ENCODE data around the gene SCN3B.
A peak's percentile ranks its signal among the peaks of the same experiment; 100 is the strongest.

The SCN3B gene

DNA sequence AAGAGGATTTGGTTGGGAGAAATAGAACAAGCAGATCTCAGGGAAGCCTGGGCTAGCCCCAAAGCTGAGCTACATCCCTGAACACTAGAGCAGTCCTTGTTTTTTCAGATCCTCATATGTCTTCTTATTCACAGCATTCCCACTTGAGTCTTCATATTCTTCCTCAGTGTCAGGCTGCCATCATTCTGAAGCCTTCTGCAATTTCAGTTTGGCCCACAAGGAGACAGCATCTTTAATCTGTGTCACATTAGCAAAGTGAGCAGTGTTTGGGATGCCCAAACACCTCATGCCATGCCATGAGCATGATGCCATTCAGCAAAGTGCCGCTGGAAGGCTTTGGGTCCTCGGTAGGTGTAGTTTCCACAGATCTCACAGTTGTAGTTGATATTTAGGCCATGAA, 56.6 kb downstream of the SCN3B start:
- no peak for DNase-seq (ENCODE audit: low spot score)

DNA sequence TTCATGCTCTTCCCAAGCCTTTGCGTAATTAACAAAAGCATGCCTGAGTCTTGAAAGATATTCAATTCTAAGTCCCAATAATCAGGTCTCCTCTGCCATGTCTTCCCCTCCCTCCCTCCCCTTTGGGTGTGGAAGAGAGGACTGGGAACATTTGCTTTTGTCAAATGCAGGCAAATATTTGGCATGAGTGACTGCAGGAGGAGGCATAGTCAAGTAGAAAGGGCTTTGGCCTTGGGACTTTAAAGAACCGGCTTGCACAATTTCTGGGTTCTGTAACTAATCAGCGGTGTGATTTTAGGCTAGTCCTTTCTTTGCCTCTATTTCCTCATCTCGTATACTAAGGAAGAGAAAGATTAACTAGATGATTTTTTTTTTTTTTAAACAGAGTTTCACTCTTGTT, 59.5 kb downstream of the SCN3B start:
- DNase-seq (ENCODE audit: low spot score) = no peak

DNA sequence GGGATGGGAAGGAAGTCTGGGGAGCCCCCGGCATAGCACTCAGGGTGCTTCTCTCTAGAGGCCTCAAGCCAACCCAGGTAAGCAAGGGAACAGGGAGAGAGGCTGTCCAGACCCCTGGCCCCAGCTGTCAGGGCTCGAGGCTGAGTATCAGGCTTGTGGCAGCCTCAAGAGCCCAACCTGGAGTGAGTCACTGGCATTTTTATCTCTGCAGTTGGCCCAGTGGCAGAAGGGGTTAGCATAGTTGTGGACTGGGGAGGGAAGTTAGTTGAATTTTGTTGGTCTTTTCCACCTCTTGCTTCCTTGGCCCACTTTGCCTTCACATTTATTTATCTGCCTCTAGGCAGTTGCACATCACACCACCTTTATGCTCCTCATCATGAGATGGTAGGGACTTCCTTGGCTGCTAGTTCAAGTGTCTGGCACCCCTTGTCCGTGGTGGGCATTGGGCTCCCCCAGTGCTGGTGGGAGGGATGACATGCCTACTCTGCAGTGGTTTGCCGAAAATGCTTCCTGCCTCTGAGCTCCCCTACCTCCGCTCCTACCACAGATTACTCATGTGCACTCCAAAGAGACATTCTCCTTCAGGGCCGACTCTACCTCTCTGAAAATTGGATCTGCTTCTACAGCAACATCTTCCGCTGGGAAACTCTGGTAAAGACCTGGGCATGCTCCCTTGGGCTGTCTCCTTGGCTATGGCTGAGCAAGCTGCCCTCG, 60.1 kb downstream of the SCN3B start:
- DNase-seq (ENCODE audit: low spot score) = no peak

DNA sequence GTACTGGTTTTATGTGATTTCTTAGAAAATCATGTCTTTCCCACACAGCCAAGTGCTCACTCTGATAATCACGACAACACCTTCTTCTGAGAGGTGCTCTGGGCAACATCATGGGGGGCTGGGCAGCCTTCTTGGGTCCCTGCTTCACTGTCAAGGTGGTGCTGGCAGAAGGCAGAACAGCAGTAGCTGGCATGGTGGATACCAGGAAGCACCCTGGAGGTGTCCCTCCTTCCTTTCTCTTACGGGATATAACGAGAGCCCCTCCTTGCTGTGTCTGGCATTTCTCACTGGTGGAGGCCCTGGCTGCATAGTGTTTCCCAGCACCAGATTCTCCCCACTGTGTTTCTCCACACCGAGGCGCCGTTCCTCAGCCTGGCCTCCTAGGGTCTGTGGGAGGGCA, 60.9 kb downstream of the SCN3B start:
- no peak for DNase-seq (ENCODE audit: low spot score)

DNA sequence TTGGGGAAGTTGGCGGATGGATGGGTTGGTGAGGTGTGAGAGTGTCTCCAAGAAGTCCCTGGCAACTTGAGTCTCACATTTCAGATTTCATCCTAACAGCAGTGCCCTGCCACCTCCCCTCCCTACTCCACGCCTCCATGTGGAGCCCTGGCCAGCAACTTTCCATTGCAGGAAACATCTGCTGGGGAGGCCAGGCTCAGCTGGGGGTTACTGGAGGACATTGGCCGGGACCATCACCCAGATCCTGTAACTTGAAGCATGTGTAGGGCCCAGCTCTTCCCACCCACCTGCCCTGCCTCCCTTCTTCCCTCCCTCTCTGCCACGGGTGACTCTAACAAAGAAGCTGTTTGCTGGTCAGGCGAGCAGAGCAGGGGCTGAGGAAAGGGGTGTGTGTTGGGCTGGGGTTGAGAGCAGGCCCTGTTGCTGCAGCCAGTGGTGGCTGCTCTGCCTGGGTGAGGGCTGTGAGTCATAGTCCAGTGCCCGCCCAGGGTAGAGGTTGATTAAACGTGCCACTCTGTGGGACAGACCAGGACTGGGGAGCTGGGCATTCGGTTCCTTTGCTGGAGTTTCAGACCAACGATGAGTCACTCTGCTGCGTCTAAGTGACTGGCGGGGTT, 64.0 kb downstream of the SCN3B start:
- DNase-seq (ENCODE audit: low spot score) = peak; percentile 77

DNA sequence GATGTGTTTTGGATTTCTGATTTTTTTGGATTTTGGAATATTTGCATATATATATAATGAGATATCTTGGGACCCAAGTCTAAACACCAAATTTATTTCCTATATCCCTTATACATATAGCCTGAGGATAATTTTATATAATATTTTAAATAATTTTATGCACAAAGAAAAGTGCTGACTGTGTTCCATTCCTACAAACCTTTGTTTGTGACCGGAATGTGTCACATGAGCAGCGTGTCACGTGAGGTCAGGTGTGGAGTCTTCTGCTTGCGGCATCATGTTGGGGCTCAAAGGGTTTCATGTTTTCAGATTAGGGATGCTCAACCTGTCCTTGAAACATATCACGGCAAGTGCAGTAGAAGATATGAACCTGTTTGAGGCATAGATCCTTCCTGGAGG, 65.6 kb downstream of the SCN3B start:
- DNase-seq (ENCODE audit: low spot score) = no peak

DNA sequence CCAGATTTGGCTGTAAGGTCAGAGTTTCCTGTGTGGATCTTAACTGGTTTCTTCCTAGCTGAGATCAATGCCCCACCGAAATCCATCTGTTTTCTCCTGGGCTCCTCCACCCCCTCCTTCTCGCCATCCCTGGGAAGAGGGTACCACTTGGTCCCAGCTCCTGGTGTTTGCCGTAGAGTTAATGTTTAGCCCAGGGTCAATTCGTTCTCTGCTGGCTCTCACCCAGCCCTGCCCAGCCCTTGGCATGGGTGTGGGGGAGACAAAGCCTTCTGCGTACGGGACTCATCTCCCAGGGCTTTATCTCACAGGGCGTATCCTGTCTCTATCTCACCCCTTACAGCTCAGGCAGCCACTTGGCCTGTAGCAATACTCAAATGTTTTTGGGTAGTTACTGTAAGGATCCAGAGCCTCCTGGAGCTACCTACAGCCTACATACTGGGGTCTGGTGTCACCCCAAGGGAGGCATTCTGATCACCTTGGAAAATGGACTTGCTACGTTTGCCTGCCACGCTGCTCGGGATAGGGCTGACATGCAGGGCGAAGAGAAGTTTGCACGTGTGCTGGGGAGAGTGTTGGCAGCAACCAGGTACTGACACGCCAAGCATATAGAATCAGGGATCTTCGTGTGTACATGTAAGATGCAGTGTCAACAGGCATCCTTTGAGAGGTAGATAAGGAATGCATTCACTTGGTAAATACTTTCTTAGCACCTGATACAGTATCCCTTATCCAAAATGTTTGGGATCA, 66.1 kb downstream of the SCN3B start:
- no peak for DNase-seq (ENCODE audit: low spot score)

DNA sequence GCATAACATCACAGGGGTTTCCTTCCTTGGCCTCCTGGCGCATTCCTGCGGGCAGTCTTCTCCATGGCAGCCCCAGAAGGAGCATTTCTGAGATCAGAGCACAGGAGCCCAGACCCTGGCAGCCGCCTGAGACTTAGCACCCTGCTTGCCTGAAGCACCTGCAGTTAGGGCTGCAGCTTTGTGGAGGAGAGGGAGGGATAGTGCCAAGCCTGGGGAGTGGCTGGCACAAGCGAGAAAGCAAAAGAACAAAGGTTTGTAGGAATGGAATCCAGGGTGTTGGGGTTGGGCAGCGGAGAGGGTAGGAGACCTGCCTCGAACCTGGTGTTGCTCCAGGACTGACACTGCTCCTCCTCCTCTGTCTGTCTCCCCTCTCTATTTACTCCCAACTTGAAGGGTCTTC, 66.9 kb downstream of the SCN3B start:
- no peak for DNase-seq (ENCODE audit: low spot score)

- no peak for DNase-seq (ENCODE audit: low spot score)
These were observed 67.4 kb downstream of the SCN3B start for GRCh38 chr11:123587044-123587443.

DNA sequence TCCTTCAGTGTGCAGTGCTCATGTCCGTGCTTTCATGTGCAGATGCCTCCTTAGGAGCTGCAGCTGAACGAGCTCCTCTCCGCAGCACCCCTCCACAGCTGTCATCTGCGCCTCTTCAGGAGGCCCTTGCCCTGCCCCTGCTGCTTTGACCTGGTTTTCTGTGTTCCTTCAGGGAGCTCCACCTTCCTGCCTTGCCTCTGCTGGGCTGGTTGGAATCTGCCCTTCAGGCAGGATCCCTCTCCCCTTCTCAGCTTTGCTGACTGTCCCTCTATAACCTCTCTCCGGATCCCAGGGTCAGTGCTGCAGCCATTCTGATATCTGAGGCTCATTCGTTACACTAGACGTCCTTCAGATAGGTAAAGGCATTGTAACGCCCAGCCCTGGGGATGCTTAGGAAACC, 67.9 kb downstream of the SCN3B start:
- DNase-seq (ENCODE audit: low spot score) = no peak

DNA sequence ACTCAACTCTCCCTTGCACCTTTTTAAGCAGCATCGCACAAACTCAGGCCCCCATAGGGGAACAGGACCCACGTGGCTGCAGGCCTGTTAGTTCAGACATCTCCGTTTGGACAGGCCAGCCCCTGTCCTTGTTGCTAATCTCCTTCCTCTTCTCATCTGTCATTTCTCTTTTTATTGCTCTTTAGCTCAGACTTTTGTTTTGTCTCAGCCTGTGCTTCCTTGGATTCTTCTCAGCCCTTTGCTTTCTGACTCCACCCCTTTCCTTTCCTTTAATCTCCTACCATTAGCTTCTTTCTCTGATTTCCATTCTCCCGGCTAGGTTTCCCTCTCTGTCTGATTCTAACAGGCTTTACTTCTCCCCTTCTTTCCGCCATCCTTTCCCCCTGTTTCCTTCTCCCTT, 68.7 kb downstream of the SCN3B start:
- no peak for DNase-seq (ENCODE audit: low spot score)

GRCh38 chr11:123585206-123585605, 69.2 kb downstream of the SCN3B start:
- no peak for DNase-seq (ENCODE audit: low spot score)

DNA sequence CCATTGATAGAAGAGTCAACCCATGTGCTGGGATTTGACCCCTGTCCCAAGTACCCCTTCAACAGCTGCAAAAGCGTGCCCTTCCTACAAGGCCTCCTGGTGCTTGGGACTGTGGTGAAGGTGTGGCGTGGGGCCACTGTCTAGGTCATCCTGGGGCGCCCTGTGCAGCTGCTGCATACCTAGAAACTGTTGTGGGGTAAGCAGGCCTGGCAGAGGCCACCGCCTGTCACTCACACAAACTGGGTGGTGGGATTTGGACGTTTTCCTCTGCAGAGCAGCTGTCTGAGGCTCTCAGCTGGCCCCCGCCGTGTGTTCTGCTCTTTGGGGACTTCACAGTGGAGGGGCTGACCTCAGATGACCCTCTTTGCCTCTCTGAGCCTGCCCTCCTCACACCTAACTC, 69.7 kb downstream of the SCN3B start:
- DNase-seq (ENCODE audit: low spot score) = no peak

DNA sequence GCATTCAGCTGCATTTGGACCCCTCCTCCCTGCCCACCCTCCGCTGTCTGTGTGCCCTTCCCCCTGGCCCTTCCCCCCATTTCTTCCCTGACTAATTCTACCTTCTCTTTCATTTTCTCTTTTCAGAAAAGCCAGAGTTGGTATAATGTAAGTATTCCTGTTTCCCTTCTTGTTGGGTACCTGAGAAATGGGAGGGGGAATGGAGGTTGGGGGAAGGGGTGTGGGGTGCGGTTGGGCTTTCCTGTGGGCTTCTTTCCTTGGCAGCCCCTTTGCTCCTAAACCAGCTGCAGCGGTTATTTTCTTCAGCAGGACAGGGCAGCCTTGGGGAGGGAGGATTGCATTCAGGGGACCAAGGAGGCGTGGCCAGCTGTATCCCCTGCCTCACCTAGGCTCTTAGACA, 70.2 kb downstream of the SCN3B start:
- DNase-seq (ENCODE audit: low spot score) = no peak

- no peak for DNase-seq (ENCODE audit: low spot score)
These were observed 71.4 kb downstream of the SCN3B start for GRCh38 chr11:123582992-123583504.

DNA sequence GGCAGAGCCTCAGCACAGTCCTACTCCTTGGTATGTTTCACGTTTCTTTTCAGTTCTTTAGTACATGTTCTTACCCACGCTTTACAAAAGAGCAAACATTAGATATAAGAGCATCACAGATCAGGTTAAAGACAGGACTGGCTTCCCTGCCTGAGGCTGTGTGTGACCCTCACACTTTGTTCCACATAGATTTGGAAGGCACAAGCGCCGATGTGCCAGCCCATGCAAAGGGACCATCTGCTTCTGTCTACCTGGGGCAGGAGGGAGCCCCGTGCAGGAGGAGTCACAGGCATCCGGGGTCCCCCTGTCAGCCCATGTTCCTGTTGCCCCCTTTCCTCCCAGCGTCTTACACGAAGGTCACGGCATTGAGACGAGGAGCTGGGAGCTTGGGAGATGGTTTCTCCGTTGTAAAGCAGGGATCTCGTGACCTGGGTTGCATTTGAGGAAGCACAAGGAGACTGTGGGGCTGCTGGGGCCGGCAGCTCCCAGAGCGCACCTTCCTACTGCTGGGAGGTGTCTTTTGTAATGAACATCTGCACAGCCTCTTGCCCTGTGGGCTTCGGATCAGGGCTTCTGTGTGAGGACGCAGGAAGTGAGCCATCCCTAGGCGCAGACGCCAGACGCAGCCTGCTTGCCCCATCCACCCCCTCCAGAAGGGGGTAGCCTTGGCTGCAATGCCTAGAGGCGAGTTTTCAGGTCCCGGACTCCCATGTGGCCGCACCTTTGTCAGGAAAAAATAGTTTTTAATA, 72.6 kb downstream of the SCN3B start:
- DNase-seq (ENCODE audit: low spot score) = no peak

DNA sequence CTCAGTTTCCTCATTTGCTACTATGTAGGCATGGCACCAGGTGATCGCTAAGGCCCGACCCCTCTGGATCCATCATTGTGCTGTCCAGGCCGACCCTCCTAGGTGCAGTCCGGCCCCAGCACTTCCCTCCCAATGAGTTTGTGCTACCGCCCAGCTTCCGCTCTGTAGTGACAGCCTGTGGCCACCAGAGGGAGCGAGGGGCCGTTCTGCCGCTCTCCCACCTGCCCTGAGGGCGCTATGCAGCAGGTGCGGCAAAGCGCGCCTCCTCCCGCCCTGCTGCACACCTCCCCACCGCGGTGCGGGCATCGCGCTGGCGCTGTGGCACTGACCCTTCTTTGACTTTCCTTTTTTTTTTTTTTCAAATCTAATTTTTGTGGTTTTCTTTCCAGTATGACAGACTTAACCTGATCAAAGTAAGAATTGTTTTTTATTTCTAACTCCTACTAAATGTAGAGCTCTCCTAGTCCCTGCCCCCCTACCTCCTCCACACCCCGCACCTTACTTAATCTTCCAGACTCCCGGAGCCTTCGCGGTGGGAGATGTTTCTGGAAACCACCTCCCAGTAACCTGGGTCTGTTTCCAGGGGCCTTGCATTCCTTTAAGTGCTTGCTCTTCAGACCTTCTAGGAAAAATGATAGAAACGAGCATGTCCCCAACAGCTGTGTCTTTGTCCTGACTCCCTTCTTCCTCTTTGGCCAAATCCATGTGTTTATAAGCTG, 73.7 kb downstream of the SCN3B start:
- peak; percentile 82 for DNase-seq (ENCODE audit: low spot score)

DNA sequence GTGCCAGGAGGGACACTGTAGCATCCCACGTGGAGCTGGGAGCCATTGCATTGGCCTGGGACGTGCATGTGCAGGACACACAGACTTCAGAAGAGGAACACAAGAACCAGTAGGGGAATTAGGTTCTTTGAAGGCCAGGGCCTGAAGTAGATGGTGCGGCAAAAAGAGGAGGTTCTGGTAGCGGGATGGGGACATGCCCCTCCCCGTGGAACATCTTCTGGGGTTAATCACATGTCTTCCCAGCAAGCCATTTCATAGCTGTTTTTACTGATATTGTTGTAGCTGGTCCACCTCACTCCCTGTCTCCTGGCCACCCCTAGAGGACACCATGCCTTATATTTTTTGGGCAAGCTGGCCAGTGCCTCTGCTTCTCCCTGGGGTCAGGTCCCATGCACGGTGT, 74.3 kb downstream of the SCN3B start:
- DNase-seq (ENCODE audit: low spot score) = no peak

DNA sequence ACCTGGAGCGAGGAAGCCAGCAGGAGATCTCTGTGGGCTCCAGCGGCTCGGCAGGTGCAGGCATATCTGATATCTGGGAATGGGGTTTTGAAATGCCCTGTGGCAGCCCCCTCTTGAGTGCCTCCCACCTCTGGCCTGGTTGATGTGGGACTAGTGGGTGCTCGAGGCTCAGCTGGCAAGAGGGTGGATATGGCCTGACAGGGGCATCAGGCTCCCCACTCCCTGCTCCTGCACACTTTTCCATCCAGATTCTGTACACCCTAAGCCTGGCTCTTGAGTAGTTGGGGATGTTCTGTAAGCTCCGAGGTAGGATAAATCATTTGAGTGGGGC, 75.0 kb downstream of the SCN3B start:
- DNase-seq (ENCODE audit: low spot score) = no peak

Data from AG08396 (cell line).